Thyroid gland (tissue), 4 donors: ENCODE data around the gene KRT20.

Experiments used
- CTCF ChIP-seq, 6 experiments: fragments of 200-600 bp in 3 of 6; fragments of 450-650 bp in 3 of 6; sonication (generic) in 3 of 6; IDR thresholded peaks; one replicate each; pipeline ENCODE4 v1.5.1; 2016 to 2019; ENCODE audit warnings: antibody characterized with exemption in 6 of 6, mild to moderate bottlenecking in 2 of 6, inconsistent platforms in 1 of 6, moderate library complexity in 1 of 6
- POLR2A ChIP-seq, 2 donors: fragments of 450-650 bp; IDR thresholded peaks; one replicate each; pipeline ENCODE4 v1.6.1; 2017; ENCODE audit warnings: antibody characterized with exemption in 2 of 2, mild to moderate bottlenecking in 2 of 2, moderate library complexity in 1 of 2

GRCh38 chr17:40879026-40879425 is 6.0 kb downstream of the KRT20 start:
- TF ChIP-seq CTCF (IDR thresholded peaks at IDR 0.05), result no peak
- TF ChIP-seq POLR2A (IDR thresholded peaks at IDR 0.05), result no peak
